Effector memory CD8-positive, alpha-beta T cell (primary cell): ENCODE results near the gene BMP7.
"Not testable (repeated sequence)": the region's sequence is repeated elsewhere in the genome, so short reads cannot be mapped to it uniquely, and the experiment has no call there.

Experiments
- ATAC-seq: fragments of 150-1000 bp; cut with Tn5 transposase; replicated peaks from 2 replicates; pipeline ENCODE4 v1.10.0; 2021; ENCODE audit warnings: mild to moderate bottlenecking, moderate library complexity
- DNase-seq, 3 experiments: peaks; one replicate each; pipeline ENCODE4 v3.0.0; 2021
- H3K27ac Mint-ChIP-seq, 2 donors: one replicate each; pipeline ENCODE4 v1.8.0; 2022; ENCODE audit warnings: mild to moderate bottlenecking in 2 of 2, mixed read lengths in 2 of 2, moderate library complexity in 2 of 2
- H3K27me3 Mint-ChIP-seq, 2 donors: one replicate each; pipeline ENCODE4 v1.8.0; 2022; ENCODE audit warnings: mixed read lengths in 2 of 2
- H3K36me3 Mint-ChIP-seq: one replicate; pipeline ENCODE4 v1.8.0; 2022; ENCODE audit warnings: mild to moderate bottlenecking, moderate library complexity, mixed read lengths; ENCODE audit not compliant: insufficient read depth
- H3K4me1 Mint-ChIP-seq, 2 donors: one replicate each; pipeline ENCODE4 v1.8.0; 2022; ENCODE audit warnings: low read depth in 2 of 2, mixed read lengths in 2 of 2
- H3K4me3 Mint-ChIP-seq, 2 donors: one replicate each; pipeline ENCODE4 v1.8.0; 2022; ENCODE audit warnings: mild to moderate bottlenecking in 2 of 2, mixed read lengths in 2 of 2, moderate library complexity in 2 of 2
- H3K9me3 Mint-ChIP-seq, 2 donors: one replicate each; pipeline ENCODE4 v1.8.0; 2022; ENCODE audit warnings: mixed read lengths in 2 of 2

BMP7 gene

GRCh38 chr20:57280221-57280620, 13.8 kb upstream of the BMP7 start:
- H3K27me3 Mint-ChIP-seq = peaks cover 50 to 57% of the 10 kb centered on the region in 2 donors

GRCh38 chr20:57279548-57279947, 13.1 kb upstream of the BMP7 start:
- H3K27me3 Mint-ChIP-seq = peaks cover 50 to 62% of the 10 kb centered on the region in 2 donors
- not testable (repeated sequence) for H3K36me3 Mint-ChIP-seq, DNase-seq, ATAC-seq, H3K4me1 Mint-ChIP-seq, H3K27ac Mint-ChIP-seq, H3K9me3 Mint-ChIP-seq, H3K4me3 Mint-ChIP-seq

More at GRCh38 chr20:57280221-57280620, 13.8 kb upstream of the BMP7 start:
- Mint-ChIP-seq H3K4me1 (no peaks in the 10 kb centered on the region), H3K36me3 (peaks cover 2% of the 10 kb centered on the region), H3K9me3 (no peaks in the 10 kb centered on the region), H3K4me3 (no peak overlapping the region), H3K27ac (no peak overlapping the region)
- no peak for ATAC-seq
- no peak for DNase-seq

GRCh38 chr20:57278457-57278856, 12.0 kb upstream of the BMP7 start:
- DNase-seq (no peak), ATAC-seq (no peak)
- Mint-ChIP-seq H3K4me3 (no peak overlapping the region), H3K9me3 (no peaks in the 10 kb centered on the region), H3K27ac (no peak overlapping the region), H3K27me3 (peaks cover 49 to 62% of the 10 kb centered on the region in 2 donors), H3K36me3 (peaks cover 2% of the 10 kb centered on the region), H3K4me1 (no peaks in the 10 kb centered on the region)

DNA sequence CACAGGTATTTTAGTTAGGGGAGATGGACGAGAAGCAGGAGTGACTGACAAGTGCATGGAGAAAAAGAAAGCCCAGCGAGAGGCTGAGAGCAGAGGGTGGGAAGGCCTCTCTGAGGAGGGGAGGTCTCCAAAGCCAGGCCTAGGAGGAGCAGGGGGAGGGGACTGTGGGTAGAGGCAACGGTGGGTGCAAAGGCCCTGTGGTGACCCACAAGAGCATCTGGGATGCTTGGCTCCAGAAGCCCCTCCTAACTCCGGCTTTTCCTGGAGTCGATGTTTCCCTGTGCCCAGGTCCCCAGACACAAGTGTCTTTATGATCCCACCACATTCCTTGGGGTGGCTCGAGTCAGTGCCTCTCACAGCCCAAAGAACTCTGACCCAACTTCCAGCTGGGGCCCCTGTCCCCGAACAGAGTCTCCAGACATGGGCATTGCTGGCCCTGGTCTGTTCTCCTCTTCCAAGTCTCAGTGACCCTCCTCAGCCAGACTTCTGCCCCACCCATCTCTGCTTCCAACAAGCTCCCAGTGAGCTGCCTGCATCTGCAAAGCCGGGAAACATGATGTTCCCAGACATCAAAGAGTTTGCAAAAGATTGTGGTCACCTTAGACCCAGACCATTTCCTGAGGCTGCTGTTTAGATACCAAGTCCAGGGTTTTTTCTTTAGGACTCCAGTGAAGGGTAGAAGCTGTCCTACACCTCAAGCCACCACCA, 11.1 kb upstream of the BMP7 start:
- H3K36me3 Mint-ChIP-seq = peaks cover 2% of the 10 kb centered on the region
- H3K4me3 Mint-ChIP-seq = no peak overlapping the region
- H3K27ac Mint-ChIP-seq = no peak overlapping the region
- ATAC-seq (no peak), DNase-seq (no peak)
- H3K4me1 Mint-ChIP-seq = no peaks in the 10 kb centered on the region
- peaks cover 48 to 61% of the 10 kb centered on the region in 2 donors for H3K27me3 Mint-ChIP-seq
- H3K9me3 Mint-ChIP-seq = no peaks in the 10 kb centered on the region

GRCh38 chr20:57276221-57276620, 9.8 kb upstream of the BMP7 start:
- Mint-ChIP-seq H3K27ac (no peak overlapping the region), H3K9me3 (no peaks in the 10 kb centered on the region), H3K4me3 (no peak overlapping the region), H3K4me1 (no peaks in the 10 kb centered on the region), H3K36me3 (peaks cover 2% of the 10 kb centered on the region), H3K27me3 (peaks cover 48 to 69% of the 10 kb centered on the region in 2 donors)
- ATAC-seq = no peak
- DNase-seq = no peak

DNA sequence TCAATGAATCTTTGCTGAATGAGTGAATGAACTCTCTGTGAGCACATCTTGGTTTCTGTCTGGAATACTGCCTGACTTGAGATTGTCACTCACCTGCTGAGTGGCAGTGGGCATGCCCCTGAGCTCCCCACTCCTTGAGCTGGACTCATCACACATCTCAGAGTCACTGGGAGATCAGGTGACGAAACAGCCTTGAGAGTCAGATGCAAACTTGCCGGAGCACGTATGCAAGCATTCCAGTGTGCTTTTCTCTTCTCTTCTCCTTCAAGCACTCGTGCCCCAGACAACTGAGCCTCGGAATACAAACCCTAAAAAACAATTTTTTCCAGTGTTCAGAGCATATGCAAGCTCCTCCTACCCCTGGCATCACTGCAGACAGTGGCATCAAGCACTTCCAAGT, 9.4 kb upstream of the BMP7 start:
- no peaks in the 10 kb centered on the region for H3K9me3 Mint-ChIP-seq
- peaks cover 2% of the 10 kb centered on the region for H3K36me3 Mint-ChIP-seq
- DNase-seq (no peak), ATAC-seq (no peak)
- H3K27me3 Mint-ChIP-seq = peaks cover 48 to 69% of the 10 kb centered on the region in 2 donors
- H3K27ac Mint-ChIP-seq = no peak overlapping the region
- H3K4me1 Mint-ChIP-seq = no peaks in the 10 kb centered on the region
- H3K4me3 Mint-ChIP-seq = no peak overlapping the region

- H3K27ac Mint-ChIP-seq = no peak overlapping the region
Observed at GRCh38 chr20:57275334-57275733, 8.9 kb upstream of the BMP7 start.

DNA sequence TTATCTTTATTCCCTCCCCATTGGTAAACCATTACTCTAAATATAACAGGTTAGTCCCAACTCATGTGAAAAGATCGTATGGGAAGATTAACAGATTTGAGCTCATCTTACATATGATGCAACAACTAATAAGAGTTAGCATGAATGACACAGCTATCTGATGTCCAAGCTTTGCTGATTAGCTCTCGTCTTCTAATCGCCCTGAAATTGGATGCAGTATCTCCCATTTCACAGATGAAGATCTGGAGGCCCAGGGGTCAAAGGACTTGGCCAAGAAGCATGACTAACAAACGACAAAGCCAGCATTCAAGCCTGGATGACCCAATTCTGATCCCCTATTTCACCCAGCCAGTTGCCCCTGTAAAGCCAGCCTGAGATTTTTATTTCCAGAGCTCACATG, 8.4 kb upstream of the BMP7 start:
- H3K36me3 Mint-ChIP-seq = peaks cover 2% of the 10 kb centered on the region
- ATAC-seq (no peak), DNase-seq (no peak)
- H3K4me3 Mint-ChIP-seq = no peak overlapping the region
- H3K27me3 Mint-ChIP-seq = peaks cover 49 to 70% of the 10 kb centered on the region in 2 donors
- no peaks in the 10 kb centered on the region for H3K9me3 Mint-ChIP-seq
- H3K27ac Mint-ChIP-seq = no peak overlapping the region
- no peaks in the 10 kb centered on the region for H3K4me1 Mint-ChIP-seq

More at GRCh38 chr20:57275334-57275733, 8.9 kb upstream of the BMP7 start:
- Mint-ChIP-seq H3K36me3 (peaks cover 2% of the 10 kb centered on the region), H3K9me3 (no peaks in the 10 kb centered on the region), H3K4me1 (no peaks in the 10 kb centered on the region), H3K27me3 (peaks cover 48 to 69% of the 10 kb centered on the region in 2 donors), H3K4me3 (no peak overlapping the region)
- DNase-seq (no peak), ATAC-seq (no peak)

DNA sequence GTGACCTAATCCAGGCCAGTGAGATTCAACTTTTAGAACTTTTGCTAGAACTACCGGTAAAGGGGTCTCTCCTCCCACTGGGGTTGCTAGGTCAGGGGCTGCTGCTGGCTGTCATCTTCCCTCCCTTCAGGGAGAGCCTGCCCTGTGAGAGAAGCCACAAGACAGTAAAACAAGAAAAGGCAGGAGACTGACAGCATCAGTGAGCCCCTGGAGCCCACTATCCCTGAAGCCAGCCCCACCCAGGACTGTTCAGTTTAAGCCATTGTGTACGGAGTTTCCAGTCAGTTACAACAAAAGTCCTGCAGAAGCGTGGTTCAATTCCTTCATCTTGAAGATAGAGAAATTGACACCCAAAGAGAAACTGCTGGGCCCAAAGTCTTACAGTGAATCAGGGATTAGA, 7.9 kb upstream of the BMP7 start:
- peaks cover 51 to 76% of the 10 kb centered on the region in 2 donors for H3K27me3 Mint-ChIP-seq
- no peaks in the 10 kb centered on the region for H3K4me1 Mint-ChIP-seq
- peaks cover 2% of the 10 kb centered on the region for H3K36me3 Mint-ChIP-seq
- no peak overlapping the region for H3K4me3 Mint-ChIP-seq
- ATAC-seq (no peak), DNase-seq (no peak)
- no peaks in the 10 kb centered on the region for H3K9me3 Mint-ChIP-seq
- H3K27ac Mint-ChIP-seq = no peak overlapping the region

- Mint-ChIP-seq H3K9me3 (no peaks in the 10 kb centered on the region), H3K27me3 (peaks cover 63 to 89% of the 10 kb centered on the region in 2 donors), H3K4me3 (no peak overlapping the region), H3K27ac (no peak overlapping the region), H3K4me1 (no peaks in the 10 kb centered on the region), H3K36me3 (peaks cover 2% of the 10 kb centered on the region)
- ATAC-seq (no peak), DNase-seq (no peak)
Observed at GRCh38 chr20:57272883-57273535, 6.6 kb upstream of the BMP7 start.

DNA sequence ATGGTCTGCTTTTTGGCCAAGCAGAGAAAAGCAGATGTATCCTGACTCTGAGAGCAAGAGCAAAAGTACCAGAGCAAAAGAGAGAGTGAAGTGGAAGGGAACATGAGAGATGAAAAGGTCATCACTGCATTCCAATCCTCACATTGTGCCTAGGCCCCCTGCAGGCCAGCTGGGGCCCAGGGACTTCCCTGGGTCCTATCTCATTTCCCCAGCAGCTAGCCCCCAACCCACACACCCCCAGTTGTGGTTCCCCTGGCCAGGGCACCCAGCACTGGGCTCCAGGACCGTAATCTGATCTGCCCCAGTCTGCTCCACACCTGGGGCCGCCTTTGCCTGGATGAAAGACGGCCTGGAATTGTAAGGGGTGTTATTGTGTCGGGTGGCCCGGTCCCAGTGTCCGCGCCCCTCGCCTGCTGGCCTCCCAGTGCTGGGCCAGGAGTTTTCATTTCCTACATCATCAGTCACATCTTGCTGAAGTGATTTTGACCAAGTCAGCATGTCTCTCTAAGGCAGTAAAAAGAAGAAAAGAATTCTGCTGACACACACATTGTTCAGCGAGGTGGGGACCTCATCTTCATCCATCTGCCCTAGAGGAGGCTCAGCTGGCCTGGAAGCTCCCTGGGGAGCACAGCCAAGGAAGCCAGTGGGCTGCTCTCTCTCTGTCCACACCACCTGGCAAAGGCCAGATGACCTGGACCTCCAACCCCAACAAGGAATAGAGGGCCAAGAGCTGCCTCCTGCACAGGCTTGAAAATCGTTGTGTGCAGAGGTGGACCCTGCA, 4.0 kb upstream of the BMP7 start:
- Mint-ChIP-seq H3K9me3 (no peaks in the 10 kb centered on the region), H3K4me1 (peaks cover 4 to 7% of the 10 kb centered on the region in 2 donors), H3K27ac (no peak overlapping the region), H3K4me3 (no peak overlapping the region), H3K36me3 (peaks cover 3% of the 10 kb centered on the region), H3K27me3 (peaks cover 63 to 92% of the 10 kb centered on the region in 2 donors)
- DNase-seq (no peak), ATAC-seq (no peak)

DNA sequence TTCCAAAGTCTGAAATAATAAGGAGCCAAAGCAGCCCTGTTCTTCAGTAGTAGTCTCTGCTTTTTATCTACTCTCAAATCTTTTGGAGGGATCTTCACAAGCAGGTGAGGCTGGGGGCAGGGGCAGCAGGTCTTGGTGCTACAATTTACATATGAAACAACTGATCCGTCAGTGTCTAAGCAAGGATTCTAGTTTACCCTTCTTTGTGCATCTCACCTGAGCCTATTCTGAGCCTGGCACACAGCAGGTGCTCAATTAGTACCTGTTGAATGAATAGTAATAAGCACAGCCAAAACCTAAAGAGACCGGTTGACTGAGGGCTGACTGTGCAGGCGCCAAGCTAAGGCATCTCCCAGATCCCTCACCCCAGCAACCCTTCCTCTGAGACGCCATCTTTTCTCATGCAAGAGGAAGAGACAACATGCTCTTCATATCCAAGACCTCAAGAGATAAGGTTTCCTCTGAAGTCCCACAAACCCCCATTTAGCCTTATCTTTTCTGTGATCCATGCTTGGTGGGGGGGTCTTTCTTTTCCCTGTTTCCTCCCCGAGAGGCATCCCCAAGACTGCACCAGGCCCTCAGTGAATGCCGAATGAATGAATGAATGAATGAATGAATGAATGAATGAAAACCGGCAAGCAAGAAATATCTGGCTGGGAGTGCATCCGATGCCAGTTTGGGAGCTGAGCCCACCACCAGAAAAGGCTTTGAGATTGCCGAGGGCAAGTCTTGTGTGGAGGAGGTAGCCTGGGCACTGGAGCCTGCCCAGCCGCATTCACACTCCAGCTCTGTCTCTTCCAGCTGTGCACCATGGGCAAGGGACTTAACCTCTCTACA, 2.9 kb upstream of the BMP7 start:
- Mint-ChIP-seq H3K4me1 (peaks cover 4 to 7% of the 10 kb centered on the region in 2 donors), H3K27ac (no peak overlapping the region), H3K4me3 (no peak overlapping the region), H3K9me3 (no peaks in the 10 kb centered on the region), H3K27me3 (peaks cover 56 to 91% of the 10 kb centered on the region in 2 donors), H3K36me3 (peaks cover 3% of the 10 kb centered on the region)
- DNase-seq (no peak), ATAC-seq (no peak)
